ENCODE results near the gene GRPEL1. TPM values are rescaled to one million over a fixed set of nuclear protein-coding genes. Genes with fewer than 3 reads are reported as not detected.

Gene GRPEL1
- total RNA-seq, 8 experiments from 2014 or later = 14.3 to 75.1 (median 20.3) TPM

DNA sequence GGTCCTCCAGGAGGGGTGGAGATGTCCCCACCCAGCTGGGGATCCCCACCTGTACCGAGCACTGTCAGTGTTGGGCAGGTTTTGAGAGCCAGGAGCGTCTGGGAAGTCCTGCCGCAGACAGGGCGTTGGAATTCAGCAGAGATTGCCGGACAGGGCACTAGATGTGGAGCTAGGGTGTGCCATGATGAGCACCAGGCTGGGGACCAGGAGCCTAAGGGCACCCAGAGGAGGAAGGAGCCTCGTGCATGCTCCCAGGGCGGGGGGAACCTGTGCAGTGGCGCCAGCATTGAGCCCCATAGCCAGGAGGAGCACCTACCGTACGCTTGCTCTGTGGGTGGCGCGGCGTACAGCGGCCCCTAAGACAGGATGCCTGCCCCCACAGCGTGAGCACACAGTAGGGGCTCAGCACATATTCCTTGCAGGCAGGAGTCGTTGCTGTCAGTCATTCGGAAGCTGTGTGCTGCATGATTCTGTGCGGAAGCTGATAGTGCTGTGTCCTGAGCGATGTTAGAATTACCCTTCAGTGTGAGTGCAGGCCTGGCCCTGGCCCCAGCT is 43.5 kb downstream of the GRPEL1 start:
- 50 to 100% (median 94%) methylated on average over 1 to 9 of the region's 19 CpGs; no CpG with 5 or more reads in 2 of the 10 experiments for WGBS, 10 experiments
- in situ Hi-C loops (cut with MboI; ENCODE audit: low pct_unique_long_range_greater_than_20kb in 2 of 9, low sequenced_read_pairs in 9 of 9, unreplicated experiment in 9 of 9) = no loop called here
- no peak overlapping the region for H3K4me3 ChIP-seq

DNA sequence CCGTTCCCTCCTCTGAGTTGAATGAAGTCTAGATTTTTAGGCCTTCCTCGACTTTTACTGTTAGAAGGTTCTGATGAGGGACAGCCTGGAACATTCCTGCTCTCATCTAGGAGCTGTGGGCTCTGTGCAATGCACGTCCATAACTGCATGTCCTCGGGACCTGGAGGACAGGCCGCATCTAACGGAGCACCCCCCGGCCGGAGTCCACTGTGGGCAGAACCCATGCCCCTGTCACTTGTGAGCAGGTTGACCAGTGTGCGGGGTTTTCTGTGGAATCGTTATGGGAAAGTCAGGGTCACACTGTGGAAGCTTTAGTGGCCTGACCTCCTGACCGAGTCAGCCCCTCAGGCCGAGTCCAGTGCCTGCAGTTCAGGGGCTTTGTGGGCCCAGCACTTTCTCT is 44.0 kb downstream of the GRPEL1 start:
- in situ Hi-C loops (cut with MboI; ENCODE audit: low pct_unique_long_range_greater_than_20kb in 2 of 9, low sequenced_read_pairs in 9 of 9, unreplicated experiment in 9 of 9) = no loop called here
- Histone ChIP-seq H3K27ac (no peak overlapping the region), H3K4me3 (no peak overlapping the region), H3K4me1 (replicated peaks in 1 of 2) (no peaks in the 10 kb centered on the region)
- WGBS, 10 experiments = 38 to 100% (median 90%) methylated on average over 1 to 5 of the region's 12 CpGs; no CpG with 5 or more reads in 1 of the 10 experiments
- no peak for ATAC-seq (replicated peaks in 6 of 8)

More for the DNA sequence above, 43.5 kb downstream of the GRPEL1 start:
- H3K27ac ChIP-seq = no peak overlapping the region
- H3K4me1 ChIP-seq (replicated peaks in 1 of 2) = no peaks in the 10 kb centered on the region
- ATAC-seq (replicated peaks in 6 of 8) = no peak

DNA sequence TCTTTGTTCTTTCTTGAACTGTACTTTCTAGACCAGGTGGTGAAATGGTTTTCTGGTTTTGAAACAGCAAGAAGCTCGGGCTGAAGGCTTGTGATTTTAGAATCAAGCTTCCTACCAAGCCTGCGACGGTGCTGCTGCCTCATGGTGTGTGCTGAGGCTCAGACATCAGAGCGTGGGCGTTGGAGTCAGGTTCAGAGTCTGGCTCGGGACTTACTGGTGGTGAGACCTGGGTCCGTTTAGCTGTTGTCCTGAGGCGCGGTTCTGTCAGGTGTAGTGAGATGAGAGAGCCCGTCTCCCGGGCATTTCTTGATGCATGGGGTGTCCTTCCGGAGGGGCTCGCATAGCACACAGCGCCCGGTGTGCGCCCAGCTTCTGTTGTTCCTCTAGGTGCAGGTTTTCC is 44.4 kb downstream of the GRPEL1 start:
- WGBS, 10 experiments = 93 to 95% (median 94%) methylated on average over 3 to 14 of the region's 16 CpGs; no CpG with 5 or more reads in 6 of the 10 experiments
- in situ Hi-C loops (cut with MboI; ENCODE audit: low pct_unique_long_range_greater_than_20kb in 2 of 9, low sequenced_read_pairs in 9 of 9, unreplicated experiment in 9 of 9) = no loop called here
- Histone ChIP-seq H3K4me3 (no peak overlapping the region), H3K27ac (no peak overlapping the region), H3K4me1 (replicated peaks in 1 of 2) (no peaks in the 10 kb centered on the region)
- no peak for ATAC-seq (replicated peaks in 6 of 8)

DNA sequence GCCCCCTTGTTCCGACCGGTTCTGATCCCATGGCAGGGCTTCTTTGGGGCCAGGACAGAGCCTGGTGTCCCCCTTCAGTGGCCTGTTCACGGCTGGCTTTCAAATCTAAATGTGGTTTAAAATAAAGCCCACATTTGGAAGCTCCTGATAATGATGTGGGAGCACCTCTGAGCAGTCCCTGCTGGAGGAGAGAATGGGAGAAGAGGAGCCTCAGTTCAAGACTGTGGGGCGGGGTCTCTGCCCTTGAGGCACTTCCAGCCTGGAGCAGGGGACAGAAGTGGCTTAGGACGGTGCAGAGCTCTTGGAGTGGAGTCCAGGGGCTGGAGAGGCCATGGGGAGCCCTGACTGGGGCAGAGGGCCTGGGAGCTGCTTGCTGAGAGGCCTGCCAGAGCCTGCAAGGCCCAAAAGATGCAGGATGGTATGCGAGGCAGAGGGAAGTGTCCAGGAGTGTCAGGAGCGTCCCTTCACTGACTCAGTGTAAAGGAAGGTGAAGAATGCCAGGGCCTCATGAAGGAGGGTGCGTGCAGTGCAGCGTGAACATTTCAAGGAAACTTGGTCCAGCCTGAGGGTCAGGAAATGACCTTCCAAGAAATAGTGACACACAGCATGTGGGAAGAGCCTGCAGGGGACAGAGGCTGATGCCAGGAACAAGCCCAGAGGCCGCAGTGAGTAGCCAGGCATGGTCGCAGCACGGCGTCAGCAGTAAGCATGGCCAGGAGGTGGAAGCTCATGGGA is 45.8 kb downstream of the GRPEL1 start:
- no peak overlapping the region for H3K4me3 ChIP-seq
- no peak overlapping the region for H3K27ac ChIP-seq
- peak in 2 of 8 experiments; percentile 88 to 97 for ATAC-seq (replicated peaks in 6 of 8)
- WGBS, 10 experiments = 61 to 93% (median 82%) methylated on average over 2 to 9 of the region's 13 CpGs; no CpG with 5 or more reads in 1 of the 10 experiments
- in situ Hi-C loops (cut with MboI; ENCODE audit: low pct_unique_long_range_greater_than_20kb in 2 of 9, low sequenced_read_pairs in 9 of 9, unreplicated experiment in 9 of 9) = no loop called here
- H3K4me1 ChIP-seq (replicated peaks in 1 of 2) = no peaks in the 10 kb centered on the region

DNA sequence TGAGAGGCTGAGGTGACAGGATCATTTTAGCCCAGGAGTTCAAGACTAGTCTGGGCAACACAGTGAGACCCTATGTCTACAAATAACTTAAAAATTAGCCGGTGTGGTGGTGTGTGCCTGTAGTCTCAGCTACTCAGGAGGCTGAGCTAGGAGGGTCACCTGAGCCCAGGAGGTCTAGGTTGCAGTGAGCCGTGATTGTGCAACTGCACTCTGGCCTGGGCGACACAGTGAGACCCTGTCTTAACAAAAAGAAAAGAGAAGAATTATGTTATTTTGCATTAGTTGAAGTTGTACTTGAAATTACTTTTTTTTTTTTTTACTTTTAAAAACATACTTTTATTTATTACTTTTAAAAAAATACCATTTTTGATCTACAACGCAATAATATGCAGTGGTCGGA is 46.5 kb downstream of the GRPEL1 start:
- no peak overlapping the region for H3K27ac ChIP-seq
- H3K4me3 ChIP-seq = no peak overlapping the region
- ATAC-seq (replicated peaks in 6 of 8) = no peak
- no peaks in the 10 kb centered on the region for H3K4me1 ChIP-seq (replicated peaks in 1 of 2)
- in situ Hi-C loops (cut with MboI; ENCODE audit: low pct_unique_long_range_greater_than_20kb in 2 of 9, low sequenced_read_pairs in 9 of 9, unreplicated experiment in 9 of 9) = no loop called here
- WGBS, 10 experiments = 50 to 83% (median 73%) methylated on average over 2 to 5 of the region's 5 CpGs; no CpG with 5 or more reads in 3 of the 10 experiments

DNA sequence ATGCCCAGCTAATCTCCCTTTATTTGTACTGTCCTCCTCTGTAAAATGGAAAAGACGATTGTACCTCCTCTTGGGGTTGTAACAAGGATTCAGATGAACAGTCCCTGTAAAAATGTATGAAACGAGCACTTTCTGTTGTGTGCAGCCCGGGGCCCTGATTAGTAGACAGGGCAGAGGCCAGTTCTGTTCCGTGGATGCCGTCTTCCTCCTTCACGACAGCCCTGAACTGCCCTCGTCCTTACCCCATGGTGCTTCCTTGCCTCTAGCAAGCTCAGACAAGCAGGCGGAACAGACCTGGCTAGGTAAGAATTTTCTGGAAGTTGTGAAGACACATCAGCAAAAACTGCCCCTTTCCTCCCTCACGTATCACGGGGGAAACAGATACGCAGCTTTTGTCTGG is 47.0 kb downstream of the GRPEL1 start:
- no peak for ATAC-seq (replicated peaks in 6 of 8)
- WGBS, 10 experiments = 90 to 100% (median 97%) methylated on average over 1 to 10 of the region's 11 CpGs; no CpG with 5 or more reads in 2 of the 10 experiments
- Histone ChIP-seq H3K4me3 (no peak overlapping the region), H3K4me1 (replicated peaks in 1 of 2) (no peaks in the 10 kb centered on the region), H3K27ac (no peak overlapping the region)
- in situ Hi-C loops (cut with MboI; ENCODE audit: low pct_unique_long_range_greater_than_20kb in 2 of 9, low sequenced_read_pairs in 9 of 9, unreplicated experiment in 9 of 9) = no loop called here

DNA sequence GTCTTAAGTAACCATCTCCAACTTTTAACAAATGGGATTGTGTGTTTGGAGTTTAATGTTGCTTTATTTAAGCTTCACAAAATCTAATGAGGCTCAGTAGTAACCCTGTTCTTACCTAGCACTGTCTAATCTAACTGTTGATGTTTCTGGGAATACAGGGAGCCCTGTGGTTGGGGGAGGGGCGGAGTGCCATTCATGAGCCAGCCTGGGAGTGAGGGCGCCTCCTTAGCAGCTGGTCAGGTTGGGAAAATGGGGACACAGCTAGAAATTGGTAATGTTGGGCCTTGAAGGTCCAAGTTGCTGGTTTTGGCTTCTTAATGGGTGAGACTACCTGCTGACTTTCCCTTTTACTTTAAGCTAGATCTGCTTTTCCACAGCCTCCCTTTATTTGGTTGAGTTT is 47.6 kb downstream of the GRPEL1 start:
- WGBS, 10 experiments = 80 to 100% (median 100%) methylated on average over 1 to 2 of the region's 2 CpGs; no CpG with 5 or more reads in 5 of the 10 experiments
- Histone ChIP-seq H3K4me3 (no peak overlapping the region), H3K27ac (no peak overlapping the region), H3K4me1 (replicated peaks in 1 of 2) (no peaks in the 10 kb centered on the region)
- in situ Hi-C loops (cut with MboI; ENCODE audit: low pct_unique_long_range_greater_than_20kb in 2 of 9, low sequenced_read_pairs in 9 of 9, unreplicated experiment in 9 of 9) = no loop called here
- no peak for ATAC-seq (replicated peaks in 6 of 8)

DNA sequence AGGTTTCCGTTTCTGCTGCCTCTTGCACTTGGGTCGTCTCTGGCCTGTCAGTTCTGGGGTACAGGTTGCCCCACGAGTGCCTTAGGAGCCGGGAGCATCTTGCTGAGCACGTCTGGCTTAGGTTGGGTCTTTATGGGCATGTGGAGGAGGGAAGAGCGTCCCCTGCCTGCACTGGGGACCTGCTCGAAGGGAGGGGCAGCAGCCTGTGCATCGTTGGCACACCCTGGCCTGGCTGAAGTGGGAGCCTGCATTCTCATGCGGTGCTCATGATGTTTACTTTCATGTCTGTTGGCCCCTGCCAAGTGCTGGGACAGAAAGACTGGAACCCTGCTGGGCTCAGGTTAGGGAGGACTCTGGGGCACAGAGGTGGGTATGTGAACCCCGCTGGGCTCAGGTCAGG is 48.5 kb downstream of the GRPEL1 start:
- Histone ChIP-seq H3K4me1 (replicated peaks in 1 of 2) (no peaks in the 10 kb centered on the region), H3K4me3 (no peak overlapping the region), H3K27ac (no peak overlapping the region)
- no peak for ATAC-seq (replicated peaks in 6 of 8)
- in situ Hi-C loops (cut with MboI; ENCODE audit: low pct_unique_long_range_greater_than_20kb in 2 of 9, low sequenced_read_pairs in 9 of 9, unreplicated experiment in 9 of 9) = no loop called here
- 93% methylated on average over 3 of the region's 10 CpGs; no CpG with 5 or more reads in 9 of the 10 experiments for WGBS, 10 experiments

DNA sequence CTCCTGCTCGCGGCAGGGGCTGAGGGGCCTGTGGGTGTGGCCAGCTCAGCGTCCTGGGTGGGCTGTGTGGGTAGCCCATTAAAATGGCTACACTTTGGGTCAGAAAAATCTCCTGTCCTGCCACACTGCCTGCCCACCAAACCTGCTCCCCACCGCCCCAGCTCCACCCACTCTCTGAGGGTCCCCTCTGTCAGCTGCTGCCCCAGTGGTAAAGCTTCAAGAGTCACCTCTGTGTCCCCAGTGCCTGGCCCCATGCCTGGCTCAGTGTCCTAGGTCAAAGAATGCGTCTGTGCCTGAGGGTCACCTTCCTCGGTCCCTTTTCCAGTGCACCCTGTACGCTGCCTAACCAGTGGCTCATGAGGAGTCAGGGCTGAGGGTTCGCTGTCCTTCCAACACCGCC is 49.6 kb downstream of the GRPEL1 start:
- WGBS, 10 experiments = 83 to 100% (median 100%) methylated on average over 1 to 4 of the region's 9 CpGs; no CpG with 5 or more reads in 3 of the 10 experiments
- Histone ChIP-seq H3K27ac (no peak overlapping the region), H3K4me3 (no peak overlapping the region), H3K4me1 (replicated peaks in 1 of 2) (no peaks in the 10 kb centered on the region)
- in situ Hi-C loops (cut with MboI; ENCODE audit: low pct_unique_long_range_greater_than_20kb in 2 of 9, low sequenced_read_pairs in 9 of 9, unreplicated experiment in 9 of 9) = no loop called here
- ATAC-seq (replicated peaks in 6 of 8) = no peak

DNA sequence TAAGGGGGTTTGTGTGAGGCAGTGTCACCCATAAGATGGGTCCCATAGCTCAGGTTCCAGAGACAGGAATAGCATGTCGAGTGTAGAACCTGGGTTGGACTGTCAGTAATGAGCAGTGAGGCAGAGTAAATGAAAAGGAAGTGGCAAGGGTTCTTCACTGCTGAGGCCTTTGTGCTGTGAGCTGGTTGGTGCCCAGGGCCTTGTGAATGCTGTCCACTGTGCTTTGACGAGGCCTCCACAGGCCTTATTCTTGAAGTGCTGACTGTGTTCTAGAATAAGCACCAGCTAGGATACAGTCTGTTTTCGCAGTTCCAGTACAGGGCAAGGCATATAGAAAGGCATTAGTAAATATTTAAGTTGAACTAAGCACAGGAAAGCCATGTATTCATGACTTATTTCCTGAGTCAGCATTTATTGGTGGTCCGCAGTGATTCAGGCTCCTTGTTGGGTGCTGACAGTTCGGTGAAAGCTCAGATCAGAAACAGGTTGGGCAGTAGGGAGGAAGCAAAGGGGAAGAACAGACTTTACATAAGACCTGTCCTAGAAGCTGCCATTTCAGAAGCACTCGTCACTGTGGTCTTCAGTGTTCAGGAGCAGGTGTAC is 50.3 kb downstream of the GRPEL1 start:
- Histone ChIP-seq H3K4me1 (replicated peaks in 1 of 2) (no peaks in the 10 kb centered on the region), H3K27ac (no peak overlapping the region), H3K4me3 (no peak overlapping the region)
- ATAC-seq (replicated peaks in 6 of 8) = no peak
- in situ Hi-C loops (cut with MboI; ENCODE audit: low pct_unique_long_range_greater_than_20kb in 2 of 9, low sequenced_read_pairs in 9 of 9, unreplicated experiment in 9 of 9) = no loop called here
- WGBS, 10 experiments = 80 to 100% (median 95%) methylated on average over 1 to 5 of the region's 6 CpGs; no CpG with 5 or more reads in 2 of the 10 experiments

DNA sequence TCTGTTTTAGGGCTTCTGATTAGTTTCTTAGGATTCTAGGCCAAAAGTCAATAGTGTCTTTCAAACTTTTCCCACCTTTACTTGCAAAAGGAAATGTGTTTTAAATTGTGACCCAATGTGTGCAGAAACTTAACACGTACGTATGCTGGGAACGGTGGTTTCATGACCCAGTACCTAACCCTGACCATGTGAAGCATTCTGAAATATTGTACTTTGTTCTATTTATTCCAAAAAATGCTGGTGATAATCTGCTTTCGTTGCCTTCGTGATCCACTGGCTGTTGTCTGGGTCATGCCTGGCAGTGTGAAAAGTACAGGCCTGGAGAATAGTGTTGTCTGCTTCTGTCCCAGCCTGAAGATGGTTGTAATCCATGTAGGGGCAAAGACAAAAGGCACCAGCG is 51.4 kb downstream of the GRPEL1 start:
- Histone ChIP-seq H3K4me1 (replicated peaks in 1 of 2) (no peaks in the 10 kb centered on the region), H3K27ac (no peak overlapping the region), H3K4me3 (no peak overlapping the region)
- no peak for ATAC-seq (replicated peaks in 6 of 8)
- 79 to 100% (median 90%) methylated on average over 2 to 6 of the region's 6 CpGs; no CpG with 5 or more reads in 2 of the 10 experiments for WGBS, 10 experiments
- in situ Hi-C loops (cut with MboI; ENCODE audit: low pct_unique_long_range_greater_than_20kb in 2 of 9, low sequenced_read_pairs in 9 of 9, unreplicated experiment in 9 of 9) = no loop called here

DNA sequence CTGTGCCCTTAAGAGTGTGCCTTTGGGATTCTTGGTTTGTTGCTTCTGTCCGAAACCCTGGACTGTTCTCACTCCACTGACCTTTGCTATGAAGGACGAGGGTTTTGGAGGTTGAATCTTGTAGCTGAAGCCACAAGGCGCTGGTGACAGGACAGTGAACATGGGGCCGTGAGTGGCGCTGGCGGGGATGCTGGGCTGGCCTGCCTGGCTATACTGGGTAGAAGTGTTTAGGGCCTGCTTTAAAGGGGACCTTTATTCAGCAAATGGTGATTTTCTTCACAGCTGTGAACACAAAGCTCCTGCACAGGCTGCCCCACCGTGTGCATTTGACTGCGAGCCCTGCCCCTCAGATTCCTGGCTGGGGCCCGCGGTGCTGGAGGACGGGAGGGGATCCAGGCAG is 51.8 kb downstream of the GRPEL1 start:
- Histone ChIP-seq H3K4me1 (replicated peaks in 1 of 2) (no peaks in the 10 kb centered on the region), H3K4me3 (no peak overlapping the region), H3K27ac (no peak overlapping the region)
- no peak for ATAC-seq (replicated peaks in 6 of 8)
- in situ Hi-C loops (cut with MboI; ENCODE audit: low pct_unique_long_range_greater_than_20kb in 2 of 9, low sequenced_read_pairs in 9 of 9, unreplicated experiment in 9 of 9) = no loop called here
- WGBS, 10 experiments = 50 to 100% (median 70%) methylated on average over 1 to 8 of the region's 11 CpGs; no CpG with 5 or more reads in 4 of the 10 experiments

DNA sequence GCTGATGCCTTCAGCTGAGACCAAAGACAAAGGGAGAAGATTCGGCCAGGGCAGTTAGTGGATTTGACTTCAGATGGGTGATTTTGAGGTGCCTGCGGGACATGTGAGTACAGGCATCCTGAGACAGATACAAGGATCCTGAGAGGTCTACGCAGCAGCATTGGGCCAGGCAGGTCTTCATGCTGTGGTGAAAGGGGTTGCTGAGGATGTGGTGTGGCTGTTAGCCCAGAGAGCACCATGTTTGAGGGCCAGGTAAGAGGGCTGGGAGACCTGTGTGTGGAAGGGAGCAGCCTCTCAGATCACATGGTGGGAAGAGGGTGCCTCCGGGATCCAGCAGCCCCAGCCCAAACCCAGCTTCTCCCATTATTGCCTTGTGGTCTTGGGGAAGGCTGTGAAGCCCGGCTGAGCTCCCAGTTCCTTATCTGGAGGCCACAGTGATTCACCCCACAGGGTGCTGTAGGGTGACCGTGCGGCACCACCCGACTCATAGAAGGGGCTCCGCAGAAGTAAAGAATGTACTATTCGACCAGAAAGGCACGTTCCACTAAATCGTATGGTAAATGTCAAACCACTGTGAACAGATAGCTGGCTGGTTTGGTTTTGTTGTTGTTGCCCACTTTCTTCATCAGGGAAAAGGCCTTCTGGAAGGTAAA is 52.4 kb downstream of the GRPEL1 start:
- in situ Hi-C loops (cut with MboI; ENCODE audit: low pct_unique_long_range_greater_than_20kb in 2 of 9, low sequenced_read_pairs in 9 of 9, unreplicated experiment in 9 of 9) = no loop called here
- H3K4me1 ChIP-seq (replicated peaks in 1 of 2) = no peaks in the 10 kb centered on the region
- H3K4me3 ChIP-seq = no peak overlapping the region
- H3K27ac ChIP-seq = no peak overlapping the region
- no peak for ATAC-seq (replicated peaks in 6 of 8)
- 40 to 100% (median 93%) methylated on average over 1 to 10 of the region's 12 CpGs; no CpG with 5 or more reads in 1 of the 10 experiments for WGBS, 10 experiments

Data from motor neuron (in vitro differentiated cells).